ES-I3 (cell line): ENCODE measurements around the gene CHAD.

Source experiments
- H3K36me3 ChIP-seq: 2 replicates; pipeline ENCODE4 v1.6.1; 2013; ENCODE audit warnings: mild to moderate bottlenecking, low read length, control low read depth, moderate library complexity; ENCODE audit not compliant: insufficient read depth
- H3K4me1 ChIP-seq: 2 replicates; pipeline ENCODE4 v1.6.1; 2013; ENCODE audit warnings: mild to moderate bottlenecking, control low read depth, low read length; ENCODE audit not compliant: insufficient read depth
- H3K9ac ChIP-seq: 2 replicates; pipeline ENCODE4 v1.6.1; 2013; ENCODE audit warnings: low read depth, mild to moderate bottlenecking, low read length, moderate library complexity
- H3K9me3 ChIP-seq: 2 replicates; pipeline ENCODE4 v1.6.1; 2013; ENCODE audit warnings: mild to moderate bottlenecking, low read length, moderate library complexity; ENCODE audit not compliant: control insufficient read depth, insufficient read depth

Gene CHAD

GRCh38 chr17:50468304-50469207, at the start of gene CHAD:
CHAD (minus strand) TSS chr17:50468880; CDS start chr17:50468813, 67 bp downstream.
- Histone ChIP-seq H3K4me1 (peaks cover 12% of the 10 kb centered on the region; the same call in 1 of the 2 replicates), H3K9ac (peak within 1 kb of the TSS; percentile 38; the same call in 1 of the 2 replicates), H3K9me3 (no peaks in the 10 kb centered on the region), H3K36me3 (no peaks in the 10 kb centered on the region)

GRCh38 chr17:50517504-50518383, 49.1 kb upstream of the CHAD start:
- Histone ChIP-seq H3K9ac (no peak overlapping the region), H3K36me3 (no peaks in the 10 kb centered on the region), H3K4me1 (peaks cover 12% of the 10 kb centered on the region; the same call in 1 of the 2 replicates), H3K9me3 (no peaks in the 10 kb centered on the region)

- H3K4me1 ChIP-seq = peaks cover 12% of the 10 kb centered on the region; the same call in 1 of the 2 replicates
- no peak overlapping the region for H3K9ac ChIP-seq
- H3K36me3 ChIP-seq = no peaks in the 10 kb centered on the region
- no peaks in the 10 kb centered on the region for H3K9me3 ChIP-seq
Observed at GRCh38 chr17:50517011-50517410, 48.3 kb upstream of the CHAD start.

- H3K4me1 ChIP-seq = peaks cover 21% of the 10 kb centered on the region
- H3K9ac ChIP-seq = no peak overlapping the region
- no peaks in the 10 kb centered on the region for H3K9me3 ChIP-seq
- no peaks in the 10 kb centered on the region for H3K36me3 ChIP-seq
Observed at GRCh38 chr17:50514936-50515702, 46.4 kb upstream of the CHAD start.

- peaks cover 21% of the 10 kb centered on the region for H3K4me1 ChIP-seq
- no peak overlapping the region for H3K9ac ChIP-seq
- no peaks in the 10 kb centered on the region for H3K36me3 ChIP-seq
- no peaks in the 10 kb centered on the region for H3K9me3 ChIP-seq
Observed at GRCh38 chr17:50514388-50514787, 45.7 kb upstream of the CHAD start.

GRCh38 chr17:50513495-50513894, 44.8 kb upstream of the CHAD start:
- Histone ChIP-seq H3K36me3 (no peaks in the 10 kb centered on the region), H3K9ac (no peak overlapping the region), H3K4me1 (peaks cover 21% of the 10 kb centered on the region), H3K9me3 (no peaks in the 10 kb centered on the region)

GRCh38 chr17:50511058-50511457, 42.4 kb upstream of the CHAD start:
- Histone ChIP-seq H3K9me3 (no peaks in the 10 kb centered on the region), H3K9ac (no peak overlapping the region), H3K4me1 (peaks cover 21% of the 10 kb centered on the region), H3K36me3 (no peaks in the 10 kb centered on the region)

GRCh38 chr17:50508573-50509460, 40.1 kb upstream of the CHAD start:
- Histone ChIP-seq H3K9ac (peak overlapping the region; percentile 92), H3K9me3 (no peaks in the 10 kb centered on the region), H3K4me1 (peaks cover 14% of the 10 kb centered on the region), H3K36me3 (no peaks in the 10 kb centered on the region)

- no peaks in the 10 kb centered on the region for H3K9me3 ChIP-seq
- peak within 1 kb of the TSS; percentile 92 for H3K9ac ChIP-seq
- H3K36me3 ChIP-seq = no peaks in the 10 kb centered on the region
- peaks cover 17% of the 10 kb centered on the region for H3K4me1 ChIP-seq
Observed at GRCh38 chr17:50507871-50508572, 39.3 kb upstream of the CHAD start, which contains the start of gene MYCBPAP. MYCBPAP (plus strand) TSS chr17:50508439; CDS start chr17:50508675, 236 bp downstream.

GRCh38 chr17:50506298-50506697, 37.6 kb upstream of the CHAD start:
- Histone ChIP-seq H3K9ac (no peak overlapping the region), H3K4me1 (peaks cover 14% of the 10 kb centered on the region), H3K36me3 (no peaks in the 10 kb centered on the region), H3K9me3 (no peaks in the 10 kb centered on the region)

- H3K4me1 ChIP-seq = peaks cover 8% of the 10 kb centered on the region
- no peak overlapping the region for H3K9ac ChIP-seq
- no peaks in the 10 kb centered on the region for H3K36me3 ChIP-seq
- H3K9me3 ChIP-seq = no peaks in the 10 kb centered on the region
Observed at GRCh38 chr17:50505591-50506130, 37.0 kb upstream of the CHAD start.

GRCh38 chr17:50502301-50502990, 33.8 kb upstream of the CHAD start:
- Histone ChIP-seq H3K4me1 (peaks cover 8% of the 10 kb centered on the region; the same call in 1 of the 2 replicates), H3K9me3 (no peaks in the 10 kb centered on the region), H3K9ac (no peak overlapping the region), H3K36me3 (no peaks in the 10 kb centered on the region)
